ENCODE measurements around the gene PDE4D.

Gene PDE4D

DNA sequence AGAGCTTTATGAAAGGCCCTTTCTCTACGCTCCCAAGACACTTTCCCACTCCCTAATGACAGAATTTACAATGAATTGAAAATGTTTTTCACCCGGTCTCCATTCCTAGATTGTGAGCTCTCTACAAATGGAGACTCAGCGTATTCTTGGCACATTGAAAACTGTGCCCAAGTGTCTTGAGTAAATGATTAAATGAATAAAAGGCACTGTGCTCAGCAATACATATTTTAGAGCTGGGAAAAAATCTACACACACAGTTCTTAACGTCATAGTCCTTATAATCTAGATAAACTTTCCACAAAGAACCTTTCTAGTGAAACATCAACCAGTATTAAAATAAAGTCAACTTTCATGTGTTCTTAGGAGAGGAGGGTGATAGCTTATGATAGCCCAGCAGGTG, 676.7 kb downstream of the PDE4D start:
- Histone ChIP-seq H3K4me3 (replicated peaks; ENCODE audit: low read depth, low read length) (no peak overlapping the region), H3K36me3 (ENCODE audit: control insufficient read depth, insufficient read depth, low read length) (no peaks in the 10 kb centered on the region), H3K27me3 (replicated peaks; ENCODE audit: control insufficient read depth, insufficient read depth, low read length) (no peaks in the 10 kb centered on the region)
- no peak for DNase-seq (ENCODE audit: extremely low read depth, insufficient read length)
- TF ChIP-seq, protein P1, sequence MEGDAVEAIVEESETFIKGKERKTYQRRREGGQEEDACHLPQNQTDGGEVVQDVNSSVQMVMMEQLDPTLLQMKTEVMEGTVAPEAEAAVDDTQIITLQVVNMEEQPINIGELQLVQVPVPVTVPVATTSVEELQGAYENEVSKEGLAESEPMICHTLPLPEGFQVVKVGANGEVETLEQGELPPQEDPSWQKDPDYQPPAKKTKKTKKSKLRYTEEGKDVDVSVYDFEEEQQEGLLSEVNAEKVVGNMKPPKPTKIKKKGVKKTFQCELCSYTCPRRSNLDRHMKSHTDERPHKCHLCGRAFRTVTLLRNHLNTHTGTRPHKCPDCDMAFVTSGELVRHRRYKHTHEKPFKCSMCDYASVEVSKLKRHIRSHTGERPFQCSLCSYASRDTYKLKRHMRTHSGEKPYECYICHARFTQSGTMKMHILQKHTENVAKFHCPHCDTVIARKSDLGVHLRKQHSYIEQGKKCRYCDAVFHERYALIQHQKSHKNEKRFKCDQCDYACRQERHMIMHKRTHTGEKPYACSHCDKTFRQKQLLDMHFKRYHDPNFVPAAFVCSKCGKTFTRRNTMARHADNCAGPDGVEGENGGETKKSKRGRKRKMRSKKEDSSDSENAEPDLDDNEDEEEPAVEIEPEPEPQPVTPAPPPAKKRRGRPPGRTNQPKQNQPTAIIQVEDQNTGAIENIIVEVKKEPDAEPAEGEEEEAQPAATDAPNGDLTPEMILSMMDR (IDR thresholded peaks at IDR 0.05; ENCODE audit: insufficient read depth, low read length, poor library complexity, severe bottlenecking), result no peak

DNA sequence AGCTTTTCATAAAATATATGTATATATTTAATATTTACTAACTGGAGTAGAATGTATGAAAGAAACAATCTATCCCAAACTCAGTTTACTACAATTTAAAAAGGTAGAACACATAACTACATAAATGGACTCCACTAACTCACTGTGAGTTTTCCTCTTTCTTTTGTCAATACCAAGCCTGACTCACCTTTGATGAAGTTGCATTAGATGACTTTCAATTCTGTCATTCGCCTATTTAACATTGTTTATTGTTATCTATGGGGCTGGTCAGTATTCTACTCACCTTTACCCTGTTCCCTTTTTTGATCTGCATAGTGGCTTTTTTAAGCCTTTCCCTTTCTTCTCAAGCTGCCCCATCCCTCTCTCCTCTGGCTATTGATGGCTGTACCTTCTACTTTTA, 680.9 kb downstream of the PDE4D start:
- no peak overlapping the region for H3K4me3 ChIP-seq (replicated peaks; ENCODE audit: low read depth, low read length)
- no peak for DNase-seq (ENCODE audit: extremely low read depth, insufficient read length)
- TF ChIP-seq, protein P1 (IDR thresholded peaks at IDR 0.05; ENCODE audit: insufficient read depth, low read length, poor library complexity, severe bottlenecking), result no peak
- no peaks in the 10 kb centered on the region for H3K36me3 ChIP-seq (ENCODE audit: control insufficient read depth, insufficient read depth, low read length)
- no peaks in the 10 kb centered on the region for H3K27me3 ChIP-seq (replicated peaks; ENCODE audit: control insufficient read depth, insufficient read depth, low read length)

DNA sequence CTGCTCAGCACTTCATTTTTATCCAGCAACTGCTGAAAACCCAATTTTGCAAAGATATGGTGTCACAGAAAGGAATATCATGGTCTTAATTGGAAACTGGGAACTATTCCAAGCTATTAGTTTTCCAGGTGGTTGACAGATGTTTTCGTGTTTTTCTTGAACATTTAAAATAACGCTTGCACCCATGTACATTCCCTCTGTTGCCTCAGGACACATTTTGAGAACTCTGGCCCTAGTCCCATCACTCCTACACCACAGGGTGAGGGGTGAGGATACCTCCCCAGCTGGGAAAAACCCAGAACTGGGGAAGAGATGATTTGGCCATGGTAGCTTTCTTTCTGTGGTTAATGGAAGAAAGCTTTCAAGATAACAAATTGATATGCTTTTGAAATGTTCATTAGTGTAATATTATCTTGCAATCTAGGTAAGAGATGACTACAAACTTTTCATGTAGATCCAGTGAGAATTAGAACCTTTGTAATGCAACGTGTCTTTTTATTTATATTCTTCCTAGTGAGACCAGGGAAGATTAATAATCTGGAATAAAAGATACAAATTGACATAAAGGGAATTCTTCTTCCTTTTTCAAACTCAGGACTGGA, 683.7 kb downstream of the PDE4D start:
- no peak for DNase-seq (ENCODE audit: extremely low read depth, insufficient read length)
- TF ChIP-seq, protein P1 (IDR thresholded peaks at IDR 0.05; ENCODE audit: insufficient read depth, low read length, poor library complexity, severe bottlenecking), result no peak

DNA sequence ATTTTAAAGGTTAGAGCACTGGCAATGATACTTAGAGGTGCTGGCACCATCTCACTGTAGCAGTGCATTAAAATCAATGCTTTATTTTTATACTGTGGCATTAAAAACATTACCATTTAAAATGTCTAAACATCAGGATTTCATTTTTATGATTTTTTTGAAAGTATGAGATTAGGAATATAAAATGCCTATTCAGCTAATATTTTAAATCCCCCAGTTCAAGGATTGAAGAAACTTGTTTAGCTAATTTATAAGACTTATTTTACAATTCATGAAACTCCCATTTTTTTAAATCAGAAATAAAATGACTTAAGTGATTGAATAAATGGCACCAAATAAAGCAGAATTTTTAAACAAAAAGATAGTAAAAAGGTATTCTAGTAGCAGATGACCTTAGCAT, 685.1 kb downstream of the PDE4D start:
- no peaks in the 10 kb centered on the region for H3K27me3 ChIP-seq (replicated peaks; ENCODE audit: control insufficient read depth, insufficient read depth, low read length)
- no peak overlapping the region for H3K4me3 ChIP-seq (replicated peaks; ENCODE audit: low read depth, low read length)
- DNase-seq (ENCODE audit: extremely low read depth, insufficient read length), result no peak
- H3K36me3 ChIP-seq (ENCODE audit: control insufficient read depth, insufficient read depth, low read length), result no peaks in the 10 kb centered on the region
- TF ChIP-seq, protein P1 (IDR thresholded peaks at IDR 0.05; ENCODE audit: insufficient read depth, low read length, poor library complexity, severe bottlenecking), result no peak

More for the DNA sequence above, 683.7 kb downstream of the PDE4D start:
- Histone ChIP-seq H3K4me3 (replicated peaks; ENCODE audit: low read depth, low read length) (no peak overlapping the region), H3K27me3 (replicated peaks; ENCODE audit: control insufficient read depth, insufficient read depth, low read length) (no peaks in the 10 kb centered on the region), H3K36me3 (ENCODE audit: control insufficient read depth, insufficient read depth, low read length) (no peaks in the 10 kb centered on the region)

DNA sequence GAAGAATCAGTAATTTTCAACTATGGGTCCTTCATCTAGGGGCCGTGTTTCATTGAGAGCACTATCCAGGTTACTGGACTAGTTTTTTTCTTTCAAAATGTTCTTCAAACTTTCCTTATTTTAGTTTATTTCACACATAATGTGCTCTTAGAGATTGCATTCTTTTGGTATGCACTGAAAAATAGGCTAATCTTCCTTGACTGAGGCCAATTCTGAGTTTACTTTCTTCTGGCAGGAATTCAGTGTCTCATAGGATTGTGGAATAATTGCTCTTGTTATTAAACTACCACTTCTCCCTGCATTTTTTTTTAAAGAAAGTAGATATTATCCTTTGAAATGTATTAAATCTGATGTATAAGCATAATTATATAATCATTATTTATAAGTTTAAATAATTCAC, 686.1 kb downstream of the PDE4D start:
- H3K4me3 ChIP-seq (replicated peaks; ENCODE audit: low read depth, low read length), result no peak overlapping the region

More for the DNA sequence above, 686.1 kb downstream of the PDE4D start:
- DNase-seq (ENCODE audit: extremely low read depth, insufficient read length), result no peak
- TF ChIP-seq, protein P1 (IDR thresholded peaks at IDR 0.05; ENCODE audit: insufficient read depth, low read length, poor library complexity, severe bottlenecking), result no peak
- Histone ChIP-seq H3K27me3 (replicated peaks; ENCODE audit: control insufficient read depth, insufficient read depth, low read length) (no peaks in the 10 kb centered on the region), H3K36me3 (ENCODE audit: control insufficient read depth, insufficient read depth, low read length) (no peaks in the 10 kb centered on the region)
